Fibroblast of peridontal ligament (primary cell): ENCODE data around the gene PLSCR3.
"Not testable (repeated sequence)": the region's sequence is repeated elsewhere in the genome, so short reads cannot be mapped to it uniquely, and the experiment has no call there.

ENCODE experiments used
- DNase-seq: peaks from one replicate; pipeline ENCODE4 v3.0.0-alpha.2; 2010; ENCODE audit errors: extremely low read depth

PLSCR3 gene

GRCh38 chr17:7380855-7381683 is 13.3 kb downstream of the PLSCR3 start, which contains the start of gene TNK1:
Gene TNK1 (plus strand): TSS chr17:7381089. CDS start chr17:7382927, 1,838 bp downstream.
- no peak for DNase-seq

GRCh38 chr17:7380321-7380720 is 14.0 kb downstream of the PLSCR3 start:
- peak; percentile 38 for DNase-seq

DNA sequence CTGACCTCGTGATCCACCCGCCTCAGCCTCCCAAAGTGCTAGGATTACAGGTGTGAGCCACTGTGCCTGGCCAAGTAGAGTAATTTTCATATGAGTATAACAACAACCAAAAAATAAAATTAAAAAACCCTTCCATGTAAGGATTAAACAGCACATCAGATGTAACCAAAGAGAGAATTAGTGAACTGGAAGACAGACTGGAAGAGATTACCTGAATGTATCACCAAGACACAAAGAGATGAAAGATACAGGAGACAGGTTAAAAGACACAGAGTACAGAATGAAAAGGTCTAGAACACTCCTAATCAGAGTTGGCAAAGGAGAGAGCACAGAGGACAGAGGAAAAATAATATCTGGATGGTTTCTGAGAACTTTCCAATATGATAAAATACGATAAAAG is 15.2 kb downstream of the PLSCR3 start:
- DNase-seq: no peak

GRCh38 chr17:7374353-7374752 is 20.0 kb downstream of the PLSCR3 start:
- no peak for DNase-seq

GRCh38 chr17:7370853-7371252 is 23.5 kb downstream of the PLSCR3 start:
- DNase-seq: no peak

DNA sequence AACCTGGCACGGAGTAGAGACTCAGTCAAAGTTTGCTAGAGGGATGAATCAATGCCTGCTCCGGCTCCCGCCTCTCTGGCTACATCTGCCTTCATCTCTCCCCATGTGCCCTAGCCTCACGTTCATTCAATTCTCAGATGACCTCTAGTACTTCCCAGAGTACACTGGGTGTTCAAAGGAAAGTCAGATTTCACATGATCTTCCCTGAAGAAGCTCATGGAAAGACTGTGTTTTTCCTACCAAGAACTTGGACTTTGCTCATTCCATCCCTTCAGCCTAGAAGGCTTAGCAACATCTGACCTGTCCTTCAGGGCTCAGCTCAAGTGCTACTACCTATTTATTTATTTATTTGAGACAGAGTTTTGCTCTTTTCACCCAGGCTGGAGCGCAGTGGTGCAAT is 24.5 kb downstream of the PLSCR3 start:
- no peak for DNase-seq

DNA sequence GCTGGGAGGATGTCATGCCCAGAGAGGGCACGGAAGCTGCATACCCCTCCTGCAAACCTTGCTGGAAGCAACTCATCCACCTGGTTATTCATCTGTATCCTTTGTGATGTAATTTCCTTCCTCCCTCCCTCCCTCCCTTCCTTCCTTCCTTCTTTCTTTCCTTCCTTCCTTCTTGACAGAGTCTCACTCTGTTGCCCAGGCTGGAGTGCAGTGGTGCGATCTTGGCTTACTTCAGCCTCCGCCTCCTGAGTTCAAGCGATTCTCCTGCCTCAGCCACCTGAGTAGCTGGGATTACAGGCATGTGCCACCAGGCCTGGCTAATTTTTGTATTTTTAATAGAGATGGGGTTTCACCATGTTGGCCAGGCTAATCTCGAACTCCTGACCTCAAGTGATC is 25.7 kb downstream of the PLSCR3 start:
- not testable (repeated sequence) for DNase-seq

DNA sequence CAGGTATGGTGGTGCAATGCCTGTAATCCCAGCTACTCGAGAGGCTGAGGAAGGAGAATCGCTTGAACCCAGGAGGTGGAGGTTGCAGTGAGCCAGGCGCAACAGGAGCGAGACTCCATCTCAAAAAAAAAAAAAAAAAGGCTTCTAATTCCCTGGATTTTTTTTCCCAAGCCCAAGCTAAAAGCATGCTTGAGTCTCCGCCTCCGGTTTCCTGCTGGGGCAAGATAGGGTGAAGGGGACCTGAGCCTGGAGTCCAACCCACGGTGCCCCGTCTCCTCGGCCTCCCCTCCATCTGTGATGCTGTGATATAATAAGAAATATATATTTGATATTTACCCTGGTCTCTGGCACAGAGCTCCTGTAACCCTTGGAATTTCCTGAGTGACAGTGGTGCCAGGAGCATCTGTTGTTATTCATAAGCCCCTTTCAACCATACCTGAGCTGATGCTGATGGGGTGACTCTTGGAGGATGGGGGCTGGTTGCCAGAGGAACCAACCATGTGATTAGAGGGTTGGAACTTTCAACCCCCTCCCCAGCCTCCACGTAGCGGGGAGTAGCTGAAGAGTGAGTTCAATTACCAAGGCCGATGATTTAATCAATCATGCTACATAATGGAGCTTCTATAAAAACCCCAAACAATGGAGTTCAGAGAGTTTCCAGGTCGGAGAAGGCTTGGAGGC is 26.3 kb downstream of the PLSCR3 start:
- no peak for DNase-seq

DNA sequence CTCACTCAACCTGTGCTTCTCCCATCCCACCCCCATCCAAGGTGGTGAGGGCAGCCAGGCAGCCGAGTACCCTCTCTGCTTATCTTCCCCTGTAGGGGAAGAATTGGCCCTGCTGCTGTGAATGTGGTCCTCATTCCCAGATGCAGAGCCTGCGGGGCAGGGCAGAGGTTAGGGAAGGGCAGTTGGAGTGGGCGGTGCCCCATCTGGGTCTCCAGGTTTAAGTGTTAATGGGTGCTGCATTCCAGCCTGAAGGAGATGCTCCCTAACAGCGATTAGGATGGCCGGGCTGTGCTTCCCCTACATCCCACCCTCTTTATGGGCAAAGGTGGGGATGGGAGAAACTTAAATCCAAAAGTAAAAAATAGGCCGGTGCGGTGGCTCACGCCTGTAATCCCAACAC is 27.2 kb downstream of the PLSCR3 start:
- DNase-seq: no peak

DNA sequence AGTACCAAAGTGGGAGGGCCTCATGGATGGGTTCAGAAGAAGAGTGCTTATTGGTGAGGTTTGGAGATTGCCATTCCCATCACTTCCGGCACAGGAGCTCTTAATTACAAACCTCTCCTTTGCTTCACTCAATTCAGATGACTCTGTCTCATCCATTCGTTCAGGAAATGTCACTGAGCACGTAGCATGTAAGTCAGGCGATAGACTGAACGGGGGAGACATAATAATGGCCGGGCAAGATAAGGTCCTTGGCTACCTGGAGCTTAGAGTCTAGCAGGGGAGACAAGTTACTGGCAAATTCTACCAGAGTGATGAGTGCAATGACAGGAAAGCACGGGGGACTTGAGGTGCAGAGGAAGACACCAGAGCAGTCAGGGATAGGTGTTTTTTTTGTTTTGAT is 28.4 kb downstream of the PLSCR3 start:
- DNase-seq: not testable (repeated sequence)

GRCh38 chr17:7363311-7363710 is 31.0 kb downstream of the PLSCR3 start:
- no peak for DNase-seq

- no peak for DNase-seq
These were observed 32.4 kb downstream of the PLSCR3 start for GRCh38 chr17:7361906-7362305.

- no peak for DNase-seq
These were observed 36.9 kb downstream of the PLSCR3 start for GRCh38 chr17:7357381-7357780.

DNA sequence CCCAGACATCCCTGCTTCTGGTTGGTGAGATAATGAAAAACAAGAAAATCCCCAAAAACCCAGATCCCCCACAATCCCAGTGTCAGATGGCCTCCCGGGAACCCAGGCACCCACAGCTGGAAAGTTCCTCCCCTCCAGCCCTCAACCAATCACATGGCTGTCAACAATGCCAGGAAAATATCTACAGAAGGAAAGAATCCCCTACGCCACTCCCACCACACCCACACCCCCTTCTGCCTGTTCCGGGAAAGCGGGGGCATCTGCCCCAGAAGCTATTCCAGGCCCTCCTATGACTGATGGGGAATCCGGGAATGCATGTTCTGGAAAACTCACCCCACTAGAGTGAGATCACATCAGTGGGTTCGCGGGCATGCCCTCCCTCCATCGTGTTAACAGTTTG is 37.6 kb downstream of the PLSCR3 start:
- DNase-seq: no peak

DNA sequence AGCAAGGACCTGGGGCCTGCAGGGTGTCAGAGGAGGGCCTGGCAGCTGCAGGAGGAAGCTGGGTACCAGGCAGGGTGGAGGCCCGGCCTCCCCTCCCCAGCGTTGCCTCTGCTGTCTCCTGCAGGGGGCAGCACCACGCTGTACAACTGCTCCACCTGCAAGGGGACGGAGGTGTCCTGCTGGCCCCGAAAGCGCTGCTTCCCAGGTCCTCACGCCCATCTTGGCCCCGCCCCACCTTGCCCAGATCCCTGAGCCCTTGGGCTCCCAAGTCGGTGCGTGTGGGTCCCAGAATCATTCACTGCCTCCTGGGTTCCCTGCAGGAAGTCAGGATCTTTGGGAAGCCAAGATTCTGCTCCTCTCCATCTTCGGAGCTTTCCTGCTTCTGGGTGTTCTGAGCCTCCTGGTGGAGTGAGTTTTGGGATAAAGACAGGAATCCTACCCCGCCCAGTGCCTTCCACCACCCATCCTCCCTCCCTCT is 38.2 kb downstream of the PLSCR3 start:
- DNase-seq: peak; percentile 37

GRCh38 chr17:7355573-7355972 is 38.8 kb downstream of the PLSCR3 start:
- no peak for DNase-seq

DNA sequence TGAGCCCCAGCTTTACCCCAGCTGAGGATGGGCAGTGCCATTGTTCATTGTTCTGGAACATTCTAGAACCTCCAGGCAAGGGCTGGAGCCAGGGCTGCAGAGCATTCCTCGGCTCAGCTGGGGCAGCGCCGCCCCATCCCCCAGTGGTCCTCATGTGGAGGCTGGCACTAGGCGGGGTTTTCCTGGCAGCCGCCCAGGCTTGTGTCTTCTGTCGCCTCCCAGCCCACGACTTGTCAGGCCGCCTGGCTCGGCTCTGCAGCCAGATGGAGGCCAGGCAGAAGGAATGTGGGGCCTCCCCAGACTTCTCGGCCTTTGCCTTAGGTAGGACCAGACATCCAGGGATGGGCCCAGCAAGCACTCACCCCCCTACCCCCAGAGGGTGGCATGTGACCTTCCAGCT is 39.3 kb downstream of the PLSCR3 start, which contains the start of gene TMEM95:
TSS of gene TMEM95 (plus strand) at position 104 of the 400 bp plus-strand sequence. CDS start at position 153, 49 bp downstream.
- DNase-seq: no peak

- peak; percentile 26 for DNase-seq
These were observed 40.0 kb downstream of the PLSCR3 start for GRCh38 chr17:7354262-7354843.

GRCh38 chr17:7352910-7353635 is 41.3 kb downstream of the PLSCR3 start:
- no peak for DNase-seq

GRCh38 chr17:7352503-7352889 is 41.8 kb downstream of the PLSCR3 start:
- DNase-seq: no peak

GRCh38 chr17:7351665-7352502 is 42.4 kb downstream of the PLSCR3 start, which contains the start of gene KCTD11:
Gene KCTD11 (plus strand): TSS chr17:7352162.
- peak; percentile 82 for DNase-seq
